ENCODE data around the gene TTF2. TPM values are rescaled to one million over a fixed set of nuclear protein-coding genes. Genes with fewer than 3 reads are reported as not detected.

TTF2 gene
- total and polyA plus RNA-seq, 2 of the 8 experiments (the other 6 are each of a cell fraction or from before 2014, with no cell fraction given): 16.9 to 89.6 TPM

- WGBS, 2 experiments (ENCODE audit: extremely low coverage in 1 of 2, insufficient coverage in 1 of 2, insufficient read length in 1 of 2, insufficient replicate concordance in 2 of 2, low coverage in 1 of 2, low lambda C conversion rate in 2 of 2, missing lambda C conversion rate in 1 of 2): 80% methylated on average over 1 of the region's 1 CpG; no CpG with 5 or more reads in 1 of the 2 experiments
- Histone ChIP-seq H3K23ac (ENCODE audit: insufficient read length) (no peak overlapping the region), H3K36me3 (ENCODE audit: control insufficient read depth in 2 of 4, insufficient read depth in 4 of 4, low read length in 3 of 4) (no peaks in the 10 kb centered on the region), H2AFZ (ENCODE audit: low read length) (no peak overlapping the region), H4K20me1 (replicated peaks in 1 of 2; ENCODE audit: control insufficient read depth in 1 of 2, insufficient read depth in 2 of 2, low read length in 2 of 2) (no peaks in the 10 kb centered on the region), H3K18ac (ENCODE audit: extremely low read depth, low read length) (no peak overlapping the region), H3K4me3 (ENCODE audit: extremely low read depth in 1 of 4, insufficient read depth in 2 of 4, low read depth in 3 of 4, low read length in 4 of 4) (no peak overlapping the region), H3K27me3 (replicated peaks in 1 of 4; ENCODE audit: control insufficient read depth in 3 of 4, extremely low read depth in 1 of 4, insufficient read depth in 3 of 4, low read length in 3 of 4) (no peaks in the 10 kb centered on the region), H4K8ac (ENCODE audit: extremely low read depth, insufficient read depth, low read length) (no peak overlapping the region), H2BK20ac (ENCODE audit: low read length) (no peak overlapping the region), H3K27ac (ENCODE audit: low read depth, low read length) (no peak overlapping the region), H2BK5ac (ENCODE audit: low read depth, low read length) (no peak overlapping the region), H3K9me3 (ENCODE audit: insufficient read depth in 2 of 2, low read depth in 1 of 2, low read length in 1 of 2) (no peaks in the 10 kb centered on the region), H3K23me2 (ENCODE audit: low read depth, low read length) (no peaks in the 10 kb centered on the region; the same call in 1 of the 2 replicates), H3K14ac (ENCODE audit: insufficient read length) (no peak overlapping the region), H2AK5ac (ENCODE audit: low read depth, low read length) (no peak overlapping the region), H2BK15ac (ENCODE audit: low read length) (no peak overlapping the region), H3K56ac (replicated peaks; ENCODE audit: insufficient read length, low read depth, low read length) (no peak overlapping the region), H3K79me2 (ENCODE audit: control insufficient read depth in 1 of 2, insufficient read depth in 2 of 2, low read length in 2 of 2) (no peaks in the 10 kb centered on the region), H4K91ac (replicated peaks; ENCODE audit: insufficient read length, low read length) (no peak overlapping the region), H3K9ac (replicated peaks in 1 of 4; ENCODE audit: extremely low read depth in 1 of 4, low read depth in 3 of 4, low read length in 3 of 4) (no peak overlapping the region), H2BK120ac (replicated peaks; ENCODE audit: low read depth, low read length) (no peak overlapping the region), H2BK12ac (ENCODE audit: low read depth, low read length) (no peak overlapping the region), H3K4ac (replicated peaks; ENCODE audit: insufficient read length, low read depth, low read length) (no peak overlapping the region), H3K79me1 (ENCODE audit: low read depth, low read length) (no peaks in the 10 kb centered on the region), H3K4me2 (ENCODE audit: insufficient read depth in 1 of 2, low read depth in 2 of 2, low read length in 2 of 2) (no peak overlapping the region), H4K5ac (ENCODE audit: insufficient read length, low read depth, low read length) (no peak overlapping the region), H3K4me1 (replicated peaks in 1 of 4; ENCODE audit: control insufficient read depth in 3 of 4, insufficient read depth in 4 of 4, low read length in 3 of 4) (peaks cover 0 to 16% (median 12%) of the 10 kb centered on the region in 4 experiments; a peak in 4 of 7 replicates)
- POLR2A ChIA-PET (ENCODE audit: partially characterized antibody): interaction anchor here (0.6 kb wide), 1 partner anchor 132 kb away, joined by 3 read pairs; no protein-coding TSS in a partner anchor
- CTCF ChIA-PET (ENCODE audit: partially characterized antibody): interaction anchor here (0.6 to 2.4 kb wide), 4 partner anchors 10 to 80 kb away, joined by 3 to 10 read pairs (median 6); no protein-coding TSS in a partner anchor
- DNase-seq (ENCODE audit: low read depth in 1 of 2, low spot score in 2 of 2) (no peak), FAIRE-seq (no peak)
- TF ChIP-seq SIX5 (IDR thresholded peaks at IDR 0.05; ENCODE audit: low read depth, low read length) (no peak), E2F6 (IDR thresholded peaks at IDR 0.05) (no peak)
Measured at GRCh38 chr1:117138561-117138960, 78.4 kb downstream of the TTF2 start.
